Amygdala (tissue), 56 donors: ENCODE measurements around the gene SCNN1A.

Source experiments
- DNase-seq, 56 donors: peaks; one replicate each; lab custom pipeline; 2025; lab: John Stamatoyannopoulos, UW

Gene SCNN1A

GRCh38 chr12:6323995-6324711 lies 51.2 kb downstream of the SCNN1A start:
- no peak for DNase-seq

GRCh38 chr12:6323340-6323994 lies 51.9 kb downstream of the SCNN1A start:
- peak in 9 of 56 donors; percentile 14 to 57 (median 28) for DNase-seq

- DNase-seq = no peak
Observed at GRCh38 chr12:6322969-6323339, 52.4 kb downstream of the SCNN1A start.

- DNase-seq = no peak
Observed at GRCh38 chr12:6322352-6322751, 53.0 kb downstream of the SCNN1A start.

GRCh38 chr12:6321905-6322304 lies 53.5 kb downstream of the SCNN1A start:
- peak in 2 of 56 donors; percentile 12 to 14 for DNase-seq

- no peak for DNase-seq
Observed at GRCh38 chr12:6319446-6319845, 55.9 kb downstream of the SCNN1A start.

- DNase-seq = no peak
Observed at GRCh38 chr12:6318440-6318879, 56.9 kb downstream of the SCNN1A start.

- no peak for DNase-seq
Observed at GRCh38 chr12:6317693-6318439, 57.5 kb downstream of the SCNN1A start.

GRCh38 chr12:6316921-6317692 lies 58.3 kb downstream of the SCNN1A start:
- DNase-seq = no peak

- no peak for DNase-seq
Observed at GRCh38 chr12:6315704-6316597, 59.4 kb downstream of the SCNN1A start.

GRCh38 chr12:6315184-6315583 lies 60.2 kb downstream of the SCNN1A start:
- no peak for DNase-seq

- no peak for DNase-seq
Observed at GRCh38 chr12:6314776-6315175, 60.6 kb downstream of the SCNN1A start.

GRCh38 chr12:6313326-6313940 lies 61.9 kb downstream of the SCNN1A start:
- no peak for DNase-seq

GRCh38 chr12:6312529-6313325 lies 62.6 kb downstream of the SCNN1A start:
- DNase-seq = no peak

- no peak for DNase-seq
Observed at GRCh38 chr12:6311822-6312528, 63.4 kb downstream of the SCNN1A start.

GRCh38 chr12:6310771-6311610 lies 64.4 kb downstream of the SCNN1A start:
- DNase-seq = no peak

GRCh38 chr12:6307529-6307928 lies 67.8 kb downstream of the SCNN1A start:
- peak in 5 of 56 donors; percentile 8 to 46 (median 17) for DNase-seq
